A673 (cell line): ENCODE measurements around the gene IL1RN. TPM values are rescaled to one million over a fixed set of nuclear protein-coding genes. Genes with fewer than 3 reads are reported as not detected.

Experiments used
- BruUV-seq: library from RNA; stranded (reverse); fragments of 400-500 nt; replicated peaks from 2 replicates; lab custom pipeline; 2021; lab: Mats Ljungman, UMichigan
- CTCF ChIA-PET: fragments of 300-600 bp; sonication (Branson Sonifier 250); formaldehyde crosslinking; loops from one replicate; lab custom pipeline; 2022; ENCODE audit warnings: antibody characterized with exemption; lab: Charles Lee
- POLR2A ChIA-PET: fragments of 300-600 bp; sonication (Branson Sonifier 250); formaldehyde crosslinking; loops from one replicate; lab custom pipeline; 2022; ENCODE audit warnings: antibody characterized with exemption; ENCODE audit not compliant: low non-redundant PET; lab: Charles Lee
- DNase-seq: peaks from one replicate; pipeline ENCODE4 v3.0.0-alpha.2; 2015; ENCODE audit warnings: low spot score
- H3K27ac ChIP-seq: fragments of 200-600 bp; sonication (generic); 2 replicates; pipeline ENCODE4 v1.5.1; 2016; ENCODE audit warnings: mixed run types, low read depth, mild to moderate bottlenecking, mixed read lengths, antibody characterized with exemption, low read length; ENCODE audit not compliant: poor library complexity, severe bottlenecking
- H3K27me3 ChIP-seq: fragments of 200-600 bp; sonication (generic); replicated peaks from 2 replicates; pipeline ENCODE4 v1.6.1; 2017; ENCODE audit warnings: mixed run types, low read depth, mild to moderate bottlenecking, mixed read lengths, antibody characterized with exemption, low read length; ENCODE audit not compliant: insufficient read depth, poor library complexity
- H3K36me3 ChIP-seq: fragments of 200-600 bp; sonication (generic); 2 replicates; pipeline ENCODE4 v1.6.1; 2016; ENCODE audit warnings: mixed run types, mild to moderate bottlenecking, mixed read lengths, antibody characterized with exemption, low read length; ENCODE audit not compliant: insufficient read depth, poor library complexity, severe bottlenecking
- H3K4me1 ChIP-seq: fragments of 200-600 bp; sonication (generic); 2 replicates; pipeline ENCODE4 v1.6.1; 2017; ENCODE audit warnings: mixed run types, mild to moderate bottlenecking, mixed read lengths, antibody characterized with exemption, low read length; ENCODE audit not compliant: insufficient read depth, poor library complexity, severe bottlenecking
- H3K4me3 ChIP-seq: fragments of 200-600 bp; sonication (generic); 2 replicates; pipeline ENCODE4 v1.5.1; 2016; ENCODE audit warnings: low read depth, mixed run types, mild to moderate bottlenecking, mixed read lengths, low read length; ENCODE audit not compliant: poor library complexity, severe bottlenecking
- H3K9me3 ChIP-seq: fragments of 200-600 bp; sonication (generic); 2 replicates; pipeline ENCODE4 v1.6.1; 2016; ENCODE audit warnings: mixed run types, low read depth, mild to moderate bottlenecking, mixed read lengths, antibody characterized with exemption, low read length; ENCODE audit not compliant: poor library complexity, severe bottlenecking
- EZH2 ChIP-seq: fragments of 200-600 bp; sonication (generic); IDR thresholded peaks from 2 replicates; pipeline ENCODE4 v1.6.1; 2017; ENCODE audit warnings: borderline replicate concordance, low read depth, mild to moderate bottlenecking, mixed read lengths, antibody characterized with exemption, low read length; ENCODE audit not compliant: poor library complexity, severe bottlenecking
- intact Hi-C: fragments of 100-400 bp; cut with micrococcal nuclease; formaldehyde crosslinking; loops from one replicate; pipeline ENCODE4 v1.10.0; 2022; ENCODE audit not compliant: unreplicated experiment
- total RNA-seq: library from RNA; stranded (reverse); gene quantifications from 2 replicates; pipeline ENCODE4 v1.2.3, GENCODE V29; 2021
- TF ChIP-seq, protein P1 (sequence below): fragments of 300-800, 200-600 bp; sonication (generic); conservative IDR thresholded peaks from 2 replicates; pipeline ENCODE4 v1.5.1; 2017; ENCODE audit warnings: low read depth, mild to moderate bottlenecking, antibody characterized with exemption, low read length, moderate library complexity, mixed read lengths

Gene IL1RN
- total RNA-seq, 1 experiment from 2014 or later = not detected

- DNase-seq = no peak
- intact Hi-C loops = no loop called here
- CTCF ChIA-PET = interaction anchor here (0.7 to 1.5 kb wide), 2 partner anchors 19 to 48 kb away, joined by 3 to 6 read pairs; no protein-coding TSS in a partner anchor
- Histone ChIP-seq H3K27me3 (peaks cover 13% of the 10 kb centered on the region), H3K4me3 (peak overlapping the region; percentile 45), H3K27ac (no peak overlapping the region), H3K4me1 (no peaks in the 10 kb centered on the region), H3K9me3 (no peaks in the 10 kb centered on the region), H3K36me3 (no peaks in the 10 kb centered on the region)
- no TSS peak for BruUV-seq
- no peak for TF ChIP-seq EZH2
- TF ChIP-seq, protein P1, sequence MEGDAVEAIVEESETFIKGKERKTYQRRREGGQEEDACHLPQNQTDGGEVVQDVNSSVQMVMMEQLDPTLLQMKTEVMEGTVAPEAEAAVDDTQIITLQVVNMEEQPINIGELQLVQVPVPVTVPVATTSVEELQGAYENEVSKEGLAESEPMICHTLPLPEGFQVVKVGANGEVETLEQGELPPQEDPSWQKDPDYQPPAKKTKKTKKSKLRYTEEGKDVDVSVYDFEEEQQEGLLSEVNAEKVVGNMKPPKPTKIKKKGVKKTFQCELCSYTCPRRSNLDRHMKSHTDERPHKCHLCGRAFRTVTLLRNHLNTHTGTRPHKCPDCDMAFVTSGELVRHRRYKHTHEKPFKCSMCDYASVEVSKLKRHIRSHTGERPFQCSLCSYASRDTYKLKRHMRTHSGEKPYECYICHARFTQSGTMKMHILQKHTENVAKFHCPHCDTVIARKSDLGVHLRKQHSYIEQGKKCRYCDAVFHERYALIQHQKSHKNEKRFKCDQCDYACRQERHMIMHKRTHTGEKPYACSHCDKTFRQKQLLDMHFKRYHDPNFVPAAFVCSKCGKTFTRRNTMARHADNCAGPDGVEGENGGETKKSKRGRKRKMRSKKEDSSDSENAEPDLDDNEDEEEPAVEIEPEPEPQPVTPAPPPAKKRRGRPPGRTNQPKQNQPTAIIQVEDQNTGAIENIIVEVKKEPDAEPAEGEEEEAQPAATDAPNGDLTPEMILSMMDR = no peak
- POLR2A ChIA-PET = no interaction called here
Measured at GRCh38 chr2:113156278-113157117, 29.1 kb downstream of the IL1RN start.

DNA sequence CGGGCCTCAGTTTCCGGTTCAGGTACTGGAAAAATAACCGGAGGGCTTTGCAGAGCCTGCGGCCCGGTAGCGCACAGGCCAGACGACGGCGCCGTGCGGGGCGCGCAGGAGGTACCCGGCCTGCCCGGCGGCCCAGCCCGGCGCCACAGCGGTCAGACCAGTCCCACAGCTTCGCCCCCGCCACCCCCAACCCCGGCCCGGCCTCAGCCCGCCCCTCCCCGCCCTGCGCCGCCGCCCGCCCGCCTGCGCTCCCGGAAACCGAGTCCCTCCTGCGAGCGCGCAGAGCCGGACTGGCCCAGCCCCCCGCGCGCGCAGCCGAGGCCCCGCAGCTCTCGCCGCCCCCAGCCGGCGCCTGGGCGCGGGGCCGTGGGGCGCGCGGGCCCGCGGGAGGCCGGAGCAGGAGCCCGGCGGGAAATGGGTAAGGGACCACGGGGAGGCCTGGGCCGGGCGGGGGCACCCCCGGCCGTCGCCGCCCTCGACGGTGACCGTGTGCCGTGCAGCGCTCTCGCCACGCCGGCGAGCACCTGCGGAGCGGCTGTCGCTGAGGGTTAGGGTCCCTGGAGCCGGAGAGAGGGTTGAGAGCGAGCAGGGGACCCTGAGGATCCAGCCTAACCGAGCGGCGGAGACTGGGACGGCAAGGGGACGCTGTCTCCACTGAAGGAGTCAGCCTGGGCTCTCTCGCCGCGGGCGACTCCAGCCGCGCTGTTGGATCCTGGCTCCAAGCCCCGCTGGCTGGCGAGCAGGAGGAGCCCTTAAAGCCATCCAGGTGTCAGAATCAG is 29.9 kb downstream of the IL1RN start:
- intact Hi-C loops = no loop called here
- H3K27me3 ChIP-seq = peaks cover 13% of the 10 kb centered on the region

More for the DNA sequence above, 29.9 kb downstream of the IL1RN start:
- Histone ChIP-seq H3K9me3 (no peaks in the 10 kb centered on the region), H3K36me3 (no peaks in the 10 kb centered on the region), H3K4me3 (peak overlapping the region; percentile 45), H3K4me1 (no peaks in the 10 kb centered on the region), H3K27ac (no peak overlapping the region)
- ChIA-PET CTCF (interaction anchor here (1.5 kb wide), 1 partner anchor 19 kb away, joined by 6 read pairs; no protein-coding TSS in a partner anchor), POLR2A (no interaction called here)
- TF ChIP-seq, protein P1 = no peak
- TF ChIP-seq EZH2 = no peak
- DNase-seq = no peak
- no TSS peak for BruUV-seq
